Body of pancreas (tissue), 4 donors: Measurements from ENCODE around the gene EDN2.

ENCODE experiments used
- CTCF ChIP-seq, 7 experiments: fragments of 450-650 bp in 4 of 7; fragments of 200-600 bp in 3 of 7; sonication (generic) in 3 of 7; IDR thresholded peaks; one replicate each; pipeline ENCODE4 v1.5.1; 2016 to 2019; ENCODE audit warnings: antibody characterized with exemption in 7 of 7
- POLR2A ChIP-seq, 3 donors: fragments of 450-650 bp; IDR thresholded peaks; one replicate each; pipeline ENCODE4 v1.6.1; 2016; ENCODE audit warnings: antibody characterized with exemption in 3 of 3, mild to moderate bottlenecking in 2 of 3

- TF ChIP-seq CTCF (IDR thresholded peaks at IDR 0.05), result no peak
- TF ChIP-seq POLR2A (IDR thresholded peaks at IDR 0.05), result no peak
Measured at GRCh38 chr1:41475859-41476567, 8.5 kb downstream of the EDN2 start.
